Measurements from ENCODE around the gene ZMYND8.

The ZMYND8 gene

DNA sequence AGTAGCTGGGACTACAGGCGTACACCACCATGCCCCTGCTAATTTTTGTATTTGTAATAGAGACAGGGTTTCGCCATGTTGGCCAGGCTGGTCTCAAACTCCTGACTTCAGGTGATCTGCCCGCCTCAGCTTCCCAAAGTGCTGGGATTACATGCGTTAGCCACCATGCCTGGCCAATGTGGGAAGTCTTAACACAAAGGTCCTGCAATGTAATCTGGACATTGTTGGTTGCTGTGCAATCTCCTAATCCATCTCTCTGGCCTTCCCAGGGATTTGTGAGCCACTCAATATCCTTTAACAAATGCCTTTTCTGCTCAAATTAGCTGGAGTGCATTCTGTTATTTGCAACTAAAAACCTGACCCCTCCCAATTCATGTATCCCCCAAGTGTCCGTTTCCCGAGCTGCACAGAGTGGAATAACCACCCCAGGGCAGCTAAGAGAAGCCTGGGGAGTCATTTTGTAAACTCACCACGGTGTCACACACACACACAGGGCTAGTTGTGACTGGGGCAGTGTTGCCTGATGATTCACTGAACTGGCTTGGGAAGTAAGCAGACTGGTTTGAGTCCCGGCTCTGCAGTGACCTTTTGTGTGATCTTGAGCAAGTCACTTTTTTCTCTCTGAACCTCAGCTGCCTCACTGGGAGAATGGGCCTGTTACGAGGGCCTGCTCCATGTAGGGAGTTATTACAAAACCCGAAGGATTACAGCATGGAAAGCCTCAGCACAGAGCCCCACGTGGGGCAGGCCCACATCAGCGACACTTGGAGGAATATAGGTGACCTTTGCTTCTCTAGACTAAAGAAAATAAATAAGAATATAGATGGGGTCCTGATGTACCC, 152.3 kb downstream of the ZMYND8 start:
- no peak overlapping the region for H3K27ac Mint-ChIP-seq
- no peaks in the 10 kb centered on the region for H3K27me3 Mint-ChIP-seq (ENCODE audit: low read depth)
- H3K4me1 Mint-ChIP-seq (ENCODE audit: low read depth), result peaks cover 10% of the 10 kb centered on the region
- H3K36me3 Mint-ChIP-seq (ENCODE audit: low read depth), result peaks cover 3% of the 10 kb centered on the region
- H3K9me3 Mint-ChIP-seq, result no peaks in the 10 kb centered on the region
- H3K4me3 Mint-ChIP-seq, result no peak overlapping the region

DNA sequence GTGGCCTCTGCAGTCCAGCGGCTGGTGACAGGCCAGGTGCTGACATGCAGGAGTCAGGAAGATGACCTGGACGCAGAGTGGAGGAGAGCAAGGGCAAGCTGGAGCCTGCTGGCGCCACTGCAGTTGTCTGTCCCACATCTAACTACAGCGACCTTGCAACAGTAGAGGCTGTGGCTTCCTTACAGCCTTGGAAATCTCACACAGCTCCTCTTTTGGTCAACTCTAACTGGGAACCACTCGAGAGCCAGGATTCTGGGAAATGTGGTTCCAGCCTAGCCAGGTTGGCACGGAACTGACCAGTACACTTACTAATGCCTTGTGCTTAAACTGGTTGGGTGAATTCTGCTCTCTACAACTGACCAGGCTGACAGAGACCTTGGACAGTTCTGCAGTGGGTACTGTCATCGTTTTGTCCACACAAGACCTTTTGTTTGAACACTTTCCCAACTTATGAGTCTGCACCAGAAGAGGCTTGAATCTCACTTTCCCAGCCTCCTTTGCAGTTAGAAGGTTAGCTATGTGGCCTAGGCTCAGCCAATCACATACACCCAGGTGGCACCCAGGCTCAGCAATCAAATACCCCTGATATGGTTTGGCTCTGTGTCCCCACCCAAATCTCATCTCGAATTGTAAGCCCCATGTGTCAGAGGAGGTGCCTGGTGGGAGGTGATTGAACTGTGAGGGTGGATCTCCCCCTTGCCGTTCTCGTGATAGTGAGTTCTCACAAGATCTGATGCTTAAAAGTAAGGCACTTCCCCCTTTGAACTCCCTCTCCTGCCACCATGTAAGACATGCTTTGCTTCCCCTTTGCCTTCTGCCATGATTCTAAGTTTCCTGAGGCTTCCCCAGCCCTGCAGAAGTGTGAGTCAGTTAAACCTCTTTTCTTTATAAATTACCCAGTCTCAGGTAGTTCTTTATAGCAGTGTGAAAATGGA, 153.5 kb downstream of the ZMYND8 start:
- peaks cover 13% of the 10 kb centered on the region for H3K4me1 Mint-ChIP-seq (ENCODE audit: low read depth)
- H3K27me3 Mint-ChIP-seq (ENCODE audit: low read depth), result no peaks in the 10 kb centered on the region
- no peak overlapping the region for H3K27ac Mint-ChIP-seq
- H3K36me3 Mint-ChIP-seq (ENCODE audit: low read depth), result peaks cover 3% of the 10 kb centered on the region
- no peak overlapping the region for H3K4me3 Mint-ChIP-seq
- no peaks in the 10 kb centered on the region for H3K9me3 Mint-ChIP-seq

DNA sequence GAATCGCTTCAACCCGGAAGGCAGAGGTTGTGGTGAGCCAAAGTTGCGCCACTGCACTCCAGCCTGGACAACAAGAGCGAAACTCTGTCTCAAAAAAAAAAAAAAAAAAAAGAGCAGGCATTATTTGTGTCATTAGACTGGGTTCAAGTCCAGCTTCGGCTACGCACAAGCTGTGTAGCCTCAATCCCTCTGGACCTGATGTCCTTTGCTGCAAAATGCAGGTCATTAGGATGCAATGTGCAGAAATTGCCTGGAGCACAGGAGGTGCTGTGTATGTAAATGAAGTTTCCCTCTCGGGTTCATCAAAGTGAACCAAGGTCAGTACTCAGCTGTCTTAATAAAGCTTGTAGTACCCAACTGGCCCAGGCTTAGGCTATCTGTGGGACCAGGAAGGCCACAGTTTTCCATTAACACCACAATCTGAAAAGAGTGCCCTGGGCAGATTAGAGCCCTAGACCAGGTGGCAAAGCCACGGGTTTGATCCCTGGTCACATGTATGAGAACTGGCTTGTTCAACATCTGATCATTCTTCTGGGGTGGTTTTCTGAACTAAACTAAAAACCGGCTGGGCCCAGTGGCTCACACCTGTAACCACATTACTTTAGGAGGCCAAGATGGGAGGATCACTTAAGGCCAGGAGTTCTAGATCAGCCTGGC, 155.3 kb downstream of the ZMYND8 start:
- Mint-ChIP-seq H3K9me3 (no peaks in the 10 kb centered on the region), H3K27ac (no peak overlapping the region), H3K4me3 (no peak overlapping the region), H3K36me3 (ENCODE audit: low read depth) (no peaks in the 10 kb centered on the region), H3K27me3 (ENCODE audit: low read depth) (peaks cover 4% of the 10 kb centered on the region), H3K4me1 (ENCODE audit: low read depth) (peaks cover 20% of the 10 kb centered on the region)

DNA sequence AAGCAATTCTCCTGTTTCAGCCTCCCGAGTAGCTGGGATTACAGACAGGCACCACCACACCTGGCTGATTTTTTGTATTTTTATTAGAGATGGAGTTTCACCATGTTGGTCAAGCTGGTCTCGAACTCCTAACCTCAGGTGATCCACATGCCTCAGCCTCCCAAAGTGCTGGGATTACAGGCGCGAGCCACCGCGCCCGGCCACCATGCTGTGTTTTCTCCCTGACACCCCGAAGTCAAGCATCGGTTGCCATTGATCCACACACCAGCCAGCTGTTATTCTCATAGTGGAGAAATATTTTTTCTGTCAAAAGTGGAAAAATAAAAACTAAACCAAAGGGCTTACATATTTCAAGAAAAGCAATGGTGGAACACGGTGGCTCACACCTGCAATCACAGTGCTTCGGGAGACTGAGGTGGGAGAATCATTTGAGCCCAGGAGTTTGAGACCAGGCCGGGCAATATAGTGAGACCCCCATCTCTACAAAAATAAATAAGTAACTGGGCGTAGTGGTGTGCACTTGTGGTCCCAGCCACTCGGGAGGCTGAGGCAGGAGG, 157.4 kb downstream of the ZMYND8 start:
- Mint-ChIP-seq H3K36me3 (ENCODE audit: low read depth) (no peaks in the 10 kb centered on the region), H3K27ac (no peak overlapping the region), H3K4me3 (no peak overlapping the region), H3K27me3 (ENCODE audit: low read depth) (peaks cover 5% of the 10 kb centered on the region), H3K9me3 (no peaks in the 10 kb centered on the region), H3K4me1 (ENCODE audit: low read depth) (peaks cover 16% of the 10 kb centered on the region)

DNA sequence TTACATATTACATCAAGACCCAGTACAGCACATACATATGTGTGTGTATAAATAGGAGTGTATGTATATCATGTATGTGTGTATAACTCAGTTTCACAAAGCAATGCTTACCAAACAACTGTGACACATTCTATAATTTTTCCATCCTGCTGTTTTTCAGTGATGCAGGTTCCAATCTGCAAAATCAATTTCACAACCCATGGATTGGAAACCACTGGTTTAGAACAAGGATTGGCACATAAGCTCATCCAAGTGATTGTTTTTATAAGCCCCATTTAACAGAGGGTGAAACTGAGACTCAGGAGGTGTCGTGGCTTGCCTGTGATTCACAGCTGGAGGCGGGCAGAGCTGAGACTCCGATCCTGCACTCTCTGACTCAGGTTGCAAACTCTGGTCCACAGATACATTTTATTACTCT, 158.2 kb downstream of the ZMYND8 start:
- H3K4me1 Mint-ChIP-seq (ENCODE audit: low read depth), result peaks cover 12% of the 10 kb centered on the region
- H3K27ac Mint-ChIP-seq, result no peak overlapping the region
- H3K27me3 Mint-ChIP-seq (ENCODE audit: low read depth), result peaks cover 5% of the 10 kb centered on the region
- H3K4me3 Mint-ChIP-seq, result no peak overlapping the region
- H3K9me3 Mint-ChIP-seq, result no peaks in the 10 kb centered on the region
- H3K36me3 Mint-ChIP-seq (ENCODE audit: low read depth), result no peaks in the 10 kb centered on the region

DNA sequence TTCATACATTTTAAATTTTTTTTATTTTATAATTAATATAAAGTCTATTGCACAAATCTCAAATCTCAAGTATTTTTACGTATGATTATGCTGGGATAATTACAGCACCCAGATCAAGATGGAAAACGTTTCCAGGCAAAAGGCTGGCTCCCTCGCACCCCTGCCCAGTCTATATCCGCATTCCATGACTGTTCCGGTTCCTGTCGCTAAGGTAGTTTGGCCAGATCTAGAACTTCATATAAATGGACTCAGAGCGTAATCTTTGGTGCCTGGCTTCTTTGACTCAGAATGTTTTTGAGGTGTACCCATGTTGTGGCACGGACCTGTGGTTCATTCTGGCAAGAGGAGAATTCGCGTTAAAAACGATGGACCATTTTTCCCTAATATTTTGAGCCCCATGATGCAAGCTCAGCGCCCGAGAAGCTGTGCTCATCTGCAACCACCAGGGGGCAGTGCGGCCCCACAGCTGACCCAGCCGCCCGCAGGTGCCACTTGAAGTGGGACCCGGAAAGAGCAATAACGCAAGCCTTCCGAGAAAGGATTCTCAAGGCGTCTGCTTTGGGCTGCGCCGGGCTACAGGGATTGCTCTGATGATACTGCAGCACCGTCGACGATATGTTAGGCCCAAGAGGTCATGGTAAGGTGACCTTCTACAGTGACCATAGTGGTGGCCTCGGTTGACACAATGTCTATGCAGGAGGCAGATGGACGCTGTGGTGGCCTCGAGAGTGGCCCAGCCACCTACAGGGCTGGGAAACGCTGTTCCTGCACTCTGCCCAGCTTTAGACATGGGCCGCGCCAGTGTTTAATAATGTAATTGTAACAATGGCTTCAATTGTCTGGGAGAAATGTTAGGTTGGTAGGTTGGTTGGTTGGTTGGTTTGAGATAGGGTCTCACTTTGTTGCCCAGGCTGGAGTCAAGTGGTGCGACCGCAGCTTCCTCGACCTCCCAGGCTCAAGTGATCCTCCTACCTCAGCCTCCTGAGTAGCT, 160.1 kb downstream of the ZMYND8 start:
- H3K9me3 Mint-ChIP-seq, result no peaks in the 10 kb centered on the region
- H3K27me3 Mint-ChIP-seq (ENCODE audit: low read depth), result peaks cover 10% of the 10 kb centered on the region
- H3K4me3 Mint-ChIP-seq, result no peak overlapping the region

DNA sequence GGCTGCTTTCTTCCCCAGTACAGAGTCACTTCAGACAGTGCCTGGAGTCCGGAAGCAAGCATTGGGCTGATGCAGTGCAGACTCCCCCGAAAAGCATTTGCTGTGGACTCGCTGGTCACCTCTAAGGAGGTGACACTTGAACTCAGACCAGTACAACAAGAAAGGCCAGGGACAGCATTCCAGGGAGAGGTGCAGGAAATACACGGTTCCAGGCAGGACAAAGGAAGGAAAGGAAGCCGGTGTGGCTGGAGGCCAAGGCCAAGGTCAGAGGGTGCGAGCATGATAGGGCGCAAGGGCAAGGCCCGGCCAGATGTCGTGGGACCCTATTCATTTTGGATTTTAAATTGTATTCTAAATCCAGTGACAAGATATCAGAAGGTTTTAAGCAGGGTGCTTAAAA, 160.9 kb downstream of the ZMYND8 start:
- H3K4me3 Mint-ChIP-seq, result no peak overlapping the region
- H3K4me1 Mint-ChIP-seq (ENCODE audit: low read depth), result peaks cover 11% of the 10 kb centered on the region
- no peak overlapping the region for H3K27ac Mint-ChIP-seq
- no peaks in the 10 kb centered on the region for H3K9me3 Mint-ChIP-seq
- no peaks in the 10 kb centered on the region for H3K36me3 Mint-ChIP-seq (ENCODE audit: low read depth)
- peaks cover 10% of the 10 kb centered on the region for H3K27me3 Mint-ChIP-seq (ENCODE audit: low read depth)

More for the DNA sequence above, 160.1 kb downstream of the ZMYND8 start:
- Mint-ChIP-seq H3K36me3 (ENCODE audit: low read depth) (no peaks in the 10 kb centered on the region), H3K27ac (no peak overlapping the region), H3K4me1 (ENCODE audit: low read depth) (peaks cover 11% of the 10 kb centered on the region)

DNA sequence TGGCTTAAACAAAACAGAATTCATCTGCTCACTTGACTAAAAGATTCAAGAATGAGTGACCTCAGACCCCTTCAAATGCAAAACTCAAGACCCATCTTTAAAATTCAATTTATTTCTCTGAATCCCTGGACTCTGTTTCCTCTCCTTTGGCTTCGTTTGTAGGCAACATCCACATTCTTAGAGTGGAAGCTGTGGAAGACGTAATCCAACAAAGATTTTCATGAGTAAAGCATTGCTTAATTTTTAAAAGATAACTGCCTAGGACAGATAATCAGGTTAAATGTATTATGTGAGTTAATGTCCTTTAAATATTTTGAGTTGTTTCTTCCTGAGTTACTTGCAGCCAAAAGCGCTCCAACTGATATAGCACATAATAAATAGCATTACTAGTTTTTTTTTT, 164.5 kb downstream of the ZMYND8 start:
- peaks cover 15% of the 10 kb centered on the region for H3K4me1 Mint-ChIP-seq (ENCODE audit: low read depth)
- H3K27ac Mint-ChIP-seq, result no peak overlapping the region
- no peaks in the 10 kb centered on the region for H3K9me3 Mint-ChIP-seq
- H3K4me3 Mint-ChIP-seq, result no peak overlapping the region
- no peaks in the 10 kb centered on the region for H3K36me3 Mint-ChIP-seq (ENCODE audit: low read depth)
- peaks cover 22% of the 10 kb centered on the region for H3K27me3 Mint-ChIP-seq (ENCODE audit: low read depth)

DNA sequence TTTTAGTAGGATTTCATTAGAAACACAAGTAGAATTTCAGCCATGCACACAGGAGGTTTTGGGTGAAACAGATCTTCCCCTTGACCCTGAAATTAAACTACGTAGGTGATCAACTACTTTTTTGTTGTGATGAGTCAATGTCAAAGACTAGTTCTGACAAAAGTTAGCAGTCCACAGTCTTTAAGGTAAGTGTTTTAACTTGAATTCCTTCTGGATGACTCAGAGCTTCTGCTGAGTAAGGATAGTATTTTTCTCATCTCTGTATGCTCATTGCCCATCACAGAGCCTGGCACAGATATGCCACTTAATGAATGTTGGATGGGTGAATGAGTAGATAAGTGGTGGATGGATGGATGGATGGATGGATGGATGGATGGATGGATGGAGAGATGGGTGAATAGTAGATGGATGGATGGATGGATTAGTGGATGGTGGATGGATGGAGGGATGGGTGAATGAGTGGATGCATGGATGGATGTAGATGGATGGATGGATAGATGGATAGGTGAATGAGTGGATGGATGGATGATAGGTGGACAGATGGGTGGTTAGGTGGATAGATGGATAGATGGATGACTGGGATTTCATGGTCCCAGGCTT, 165.3 kb downstream of the ZMYND8 start:
- Mint-ChIP-seq H3K4me1 (ENCODE audit: low read depth) (peaks cover 8% of the 10 kb centered on the region), H3K9me3 (no peaks in the 10 kb centered on the region), H3K36me3 (ENCODE audit: low read depth) (no peaks in the 10 kb centered on the region)

DNA sequence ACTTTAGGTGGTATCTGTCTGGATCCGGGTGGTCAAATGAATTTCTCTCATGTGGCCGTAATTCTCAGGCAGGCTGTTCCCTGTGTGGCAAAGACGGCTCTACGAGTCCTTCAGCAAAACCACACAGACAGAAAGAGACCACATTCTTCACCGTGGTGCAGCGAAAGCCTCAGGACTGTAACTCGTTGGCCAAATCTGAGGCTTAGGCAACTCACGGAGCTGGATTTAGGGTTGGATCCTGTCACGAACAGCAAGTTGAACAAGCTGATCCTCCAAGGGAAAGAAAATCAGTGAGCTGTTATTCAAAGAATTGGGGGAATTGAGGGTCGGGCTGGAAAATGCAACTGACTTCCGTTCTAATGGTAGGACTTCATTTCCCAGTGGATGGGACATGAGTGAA, 167.4 kb downstream of the ZMYND8 start:
- Mint-ChIP-seq H3K4me1 (ENCODE audit: low read depth) (peaks cover 11% of the 10 kb centered on the region), H3K36me3 (ENCODE audit: low read depth) (no peaks in the 10 kb centered on the region), H3K4me3 (no peak overlapping the region), H3K27ac (no peak overlapping the region), H3K27me3 (ENCODE audit: low read depth) (peaks cover 16% of the 10 kb centered on the region), H3K9me3 (no peaks in the 10 kb centered on the region)

More for the DNA sequence above, 165.3 kb downstream of the ZMYND8 start:
- H3K27me3 Mint-ChIP-seq (ENCODE audit: low read depth), result peaks cover 18% of the 10 kb centered on the region
- H3K27ac Mint-ChIP-seq, result no peak overlapping the region
- no peak overlapping the region for H3K4me3 Mint-ChIP-seq

DNA sequence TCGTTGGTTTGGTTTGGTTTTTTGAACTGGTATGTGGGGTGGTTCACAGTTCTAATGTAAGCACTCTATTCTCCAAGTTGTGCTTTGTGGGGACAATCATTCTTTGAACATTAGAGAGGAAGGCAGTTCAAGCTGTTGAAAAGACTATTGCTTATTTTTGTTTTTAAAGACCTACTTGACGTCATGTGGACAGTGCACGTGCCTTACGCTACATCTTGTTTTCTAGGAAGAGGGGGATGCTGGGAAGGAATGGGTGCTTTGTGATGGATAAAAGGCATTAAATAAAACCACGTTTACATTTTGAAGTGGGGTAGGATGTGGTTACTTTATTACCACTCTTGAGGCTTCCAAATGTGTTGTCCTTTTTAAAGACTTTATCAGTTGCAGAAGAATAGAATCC, 168.0 kb downstream of the ZMYND8 start:
- H3K36me3 Mint-ChIP-seq (ENCODE audit: low read depth), result no peaks in the 10 kb centered on the region
- no peak overlapping the region for H3K27ac Mint-ChIP-seq
- no peak overlapping the region for H3K4me3 Mint-ChIP-seq
- H3K9me3 Mint-ChIP-seq, result no peaks in the 10 kb centered on the region
- peaks cover 16% of the 10 kb centered on the region for H3K27me3 Mint-ChIP-seq (ENCODE audit: low read depth)
- H3K4me1 Mint-ChIP-seq (ENCODE audit: low read depth), result peaks cover 11% of the 10 kb centered on the region

DNA sequence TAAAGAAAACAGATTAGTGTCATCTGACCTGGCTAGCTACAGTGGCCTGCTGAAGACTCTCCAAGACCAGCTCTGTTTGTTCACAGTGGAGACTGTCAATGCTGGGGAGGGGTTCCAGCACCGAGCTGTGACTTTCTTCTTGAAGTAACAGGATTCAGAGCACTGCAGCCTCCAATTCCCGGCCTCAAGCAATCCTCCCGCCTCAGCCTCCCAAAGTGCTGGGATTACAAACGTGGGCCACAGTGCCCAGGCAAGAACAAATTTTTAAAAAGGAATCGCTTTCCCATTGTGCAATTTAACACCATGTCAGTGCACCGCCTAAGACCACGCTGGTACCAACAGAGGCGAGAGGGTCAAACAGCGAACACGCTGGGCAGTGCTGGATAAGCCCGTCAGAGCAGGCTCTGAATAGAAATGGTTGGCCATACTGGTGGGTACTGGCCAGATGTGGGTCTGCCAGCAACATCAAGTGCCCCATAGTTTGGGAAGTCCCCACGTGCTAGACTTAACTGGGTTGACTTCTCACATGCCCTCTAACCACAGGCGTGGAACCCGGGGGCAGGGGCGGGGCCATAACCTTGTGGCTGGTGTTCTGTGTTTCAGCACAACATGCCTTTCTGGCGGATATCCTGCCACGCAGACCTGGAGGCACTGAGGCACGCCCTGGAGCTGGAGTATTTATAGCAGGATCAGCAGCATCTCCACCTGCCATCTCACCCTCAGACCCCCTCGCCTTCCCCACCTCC, 168.9 kb downstream of the ZMYND8 start:
- Mint-ChIP-seq H3K9me3 (no peaks in the 10 kb centered on the region), H3K4me1 (ENCODE audit: low read depth) (peaks cover 11% of the 10 kb centered on the region), H3K27me3 (ENCODE audit: low read depth) (peaks cover 12% of the 10 kb centered on the region), H3K4me3 (no peak overlapping the region), H3K27ac (no peak overlapping the region), H3K36me3 (ENCODE audit: low read depth) (no peaks in the 10 kb centered on the region)
